Measurements from ENCODE around the gene GRXCR2. TPM values are rescaled to one million over a fixed set of nuclear protein-coding genes. Genes with fewer than 3 reads are reported as not detected.

The GRXCR2 gene
- total RNA-seq, 2 donors from 2014 or later, result not detected

DNA sequence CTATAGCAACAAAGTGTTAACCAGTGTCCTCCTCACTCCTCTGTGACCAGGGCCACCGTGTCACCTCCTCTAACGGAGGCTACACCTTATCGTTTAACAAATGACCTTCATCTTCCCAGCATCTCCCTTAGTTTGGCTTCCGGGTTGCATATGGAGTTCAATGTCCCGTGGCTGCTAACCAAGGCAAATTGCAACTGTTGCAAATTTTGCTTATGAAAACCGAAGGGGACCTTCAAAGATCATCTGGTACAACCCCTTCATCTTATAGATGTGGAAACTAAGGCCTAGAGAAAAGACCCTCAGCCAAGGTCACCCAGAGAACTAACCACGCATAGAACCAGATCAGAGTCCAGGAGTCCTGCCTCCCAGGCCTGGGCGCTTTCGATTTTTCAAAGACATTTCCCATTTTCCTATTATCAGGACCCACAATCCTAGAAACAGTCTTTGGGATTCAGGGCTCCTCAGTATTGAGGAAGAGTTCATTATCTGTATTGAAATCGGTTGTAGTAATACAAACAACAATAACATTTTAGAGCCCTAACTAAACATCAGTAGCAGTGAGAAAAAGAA is 39.1 kb downstream of the GRXCR2 start:
- Histone ChIP-seq H3K4me3 (peak overlapping the region; percentile 69), H3K27ac (no peak overlapping the region), H3K4me1 (peaks cover 3% of the 10 kb centered on the region), H3K9me3 (no peaks in the 10 kb centered on the region), H3K27me3 (no peaks in the 10 kb centered on the region), H3K36me3 (no peaks in the 10 kb centered on the region), H3K9ac (ENCODE audit: low read depth in 2 of 2, low read length in 2 of 2) (peak overlapping the region; percentile 4 to 98)
- DNase-seq, result peak; percentile 36
- TF ChIP-seq, protein P1, sequence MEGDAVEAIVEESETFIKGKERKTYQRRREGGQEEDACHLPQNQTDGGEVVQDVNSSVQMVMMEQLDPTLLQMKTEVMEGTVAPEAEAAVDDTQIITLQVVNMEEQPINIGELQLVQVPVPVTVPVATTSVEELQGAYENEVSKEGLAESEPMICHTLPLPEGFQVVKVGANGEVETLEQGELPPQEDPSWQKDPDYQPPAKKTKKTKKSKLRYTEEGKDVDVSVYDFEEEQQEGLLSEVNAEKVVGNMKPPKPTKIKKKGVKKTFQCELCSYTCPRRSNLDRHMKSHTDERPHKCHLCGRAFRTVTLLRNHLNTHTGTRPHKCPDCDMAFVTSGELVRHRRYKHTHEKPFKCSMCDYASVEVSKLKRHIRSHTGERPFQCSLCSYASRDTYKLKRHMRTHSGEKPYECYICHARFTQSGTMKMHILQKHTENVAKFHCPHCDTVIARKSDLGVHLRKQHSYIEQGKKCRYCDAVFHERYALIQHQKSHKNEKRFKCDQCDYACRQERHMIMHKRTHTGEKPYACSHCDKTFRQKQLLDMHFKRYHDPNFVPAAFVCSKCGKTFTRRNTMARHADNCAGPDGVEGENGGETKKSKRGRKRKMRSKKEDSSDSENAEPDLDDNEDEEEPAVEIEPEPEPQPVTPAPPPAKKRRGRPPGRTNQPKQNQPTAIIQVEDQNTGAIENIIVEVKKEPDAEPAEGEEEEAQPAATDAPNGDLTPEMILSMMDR (IDR thresholded peaks at IDR 0.05), result no peak
- intact Hi-C loops (cut with DNase I), result loop anchor here (10.0 kb wide), 1 partner anchor 211 kb away; no protein-coding TSS in a partner anchor

GRCh38 chr5:145830594-145830993 is 42.2 kb downstream of the GRXCR2 start:
- intact Hi-C loops (cut with DNase I), result loop anchor here (10.0 kb wide), 1 partner anchor 214 kb away; no protein-coding TSS in a partner anchor
- TF ChIP-seq, protein P1 (IDR thresholded peaks at IDR 0.05), result no peak
- Histone ChIP-seq H3K4me3 (no peak overlapping the region), H3K36me3 (no peaks in the 10 kb centered on the region), H3K9ac (ENCODE audit: low read depth in 2 of 2, low read length in 2 of 2) (peak overlapping the region in 1 of 2 donors; percentile 4), H3K4me1 (peaks cover 3% of the 10 kb centered on the region), H3K9me3 (no peaks in the 10 kb centered on the region), H3K27me3 (no peaks in the 10 kb centered on the region), H3K27ac (no peak overlapping the region)
- no peak for DNase-seq

GRCh38 chr5:145829708-145830361 is 43.0 kb downstream of the GRXCR2 start:
- Histone ChIP-seq H3K27me3 (no peaks in the 10 kb centered on the region), H3K9ac (ENCODE audit: low read depth in 2 of 2, low read length in 2 of 2) (no peak overlapping the region), H3K4me3 (no peak overlapping the region), H3K9me3 (no peaks in the 10 kb centered on the region), H3K4me1 (peaks cover 3% of the 10 kb centered on the region), H3K36me3 (no peaks in the 10 kb centered on the region), H3K27ac (no peak overlapping the region)
- intact Hi-C loops (cut with DNase I), result loop anchor here (10.0 kb wide), 3 partner anchors 55 to 215 kb away; no protein-coding TSS in a partner anchor
- TF ChIP-seq, protein P1 (IDR thresholded peaks at IDR 0.05), result no peak
- no peak for DNase-seq

DNA sequence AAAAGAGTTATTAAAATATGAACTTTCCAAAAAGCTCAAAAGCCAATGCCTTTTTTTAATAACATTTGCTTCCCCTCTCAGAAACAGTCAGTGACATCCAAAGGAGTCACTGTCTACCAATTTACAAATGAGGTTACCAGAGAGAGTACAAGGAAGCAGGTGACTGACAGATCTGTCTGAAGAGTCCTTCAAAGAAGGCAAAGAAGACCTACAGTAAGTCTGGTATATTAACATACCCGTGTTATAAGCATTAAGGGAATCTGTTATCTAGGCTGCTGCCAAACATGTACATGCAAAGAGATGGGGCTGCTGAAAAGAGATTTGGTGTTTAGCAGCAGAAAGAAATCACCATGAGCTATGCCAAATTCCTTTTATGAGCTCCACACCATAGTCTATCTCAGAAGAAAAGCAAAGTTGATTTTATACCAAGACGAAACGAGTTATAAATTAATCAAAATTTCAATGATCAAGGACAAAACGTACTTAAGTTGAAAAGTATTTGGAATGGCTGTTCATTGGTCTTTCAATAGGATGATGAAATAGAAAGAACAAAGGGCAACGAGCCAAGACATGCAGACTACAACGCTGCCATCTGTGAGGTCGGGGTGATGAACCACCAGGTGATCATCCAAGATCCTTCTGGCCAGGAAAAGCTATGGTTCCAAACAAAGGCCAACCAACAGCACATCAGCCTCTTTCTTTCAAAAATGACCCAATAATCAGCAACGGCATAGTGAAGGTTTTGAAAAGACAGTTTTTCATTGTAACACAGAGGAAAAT is 45.7 kb downstream of the GRXCR2 start:
- Histone ChIP-seq H3K9me3 (no peaks in the 10 kb centered on the region), H3K27ac (no peak overlapping the region), H3K9ac (ENCODE audit: low read depth in 2 of 2, low read length in 2 of 2) (no peak overlapping the region), H3K4me1 (peaks cover 3% of the 10 kb centered on the region), H3K36me3 (no peaks in the 10 kb centered on the region), H3K27me3 (no peaks in the 10 kb centered on the region), H3K4me3 (no peak overlapping the region)
- intact Hi-C loops (cut with DNase I), result loop anchor here (10.0 kb wide), 2 partner anchors 58 to 132 kb away; no protein-coding TSS in a partner anchor
- TF ChIP-seq, protein P1 (IDR thresholded peaks at IDR 0.05), result no peak
- no peak for DNase-seq

DNA sequence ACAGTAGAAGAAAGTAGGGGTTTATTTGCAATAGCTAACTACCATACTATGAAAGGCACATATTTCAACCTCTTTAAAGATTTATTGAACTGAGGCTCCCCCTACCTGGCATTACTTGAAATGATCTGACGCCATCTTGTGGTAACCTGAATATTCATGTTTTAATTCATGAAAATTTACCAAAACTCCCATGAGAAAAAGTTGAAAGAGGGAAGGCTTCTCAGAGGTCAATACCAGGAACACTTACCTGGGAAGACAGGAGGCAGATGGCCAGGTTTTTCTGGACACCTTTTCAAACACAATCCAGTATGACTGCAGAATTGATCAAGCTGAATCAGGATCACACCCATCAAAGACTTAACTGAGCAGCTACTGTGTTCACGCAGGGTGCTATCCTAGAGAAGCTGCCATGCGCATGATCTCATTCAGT is 47.0 kb downstream of the GRXCR2 start:
- no peak overlapping the region for H3K9ac ChIP-seq (ENCODE audit: low read depth in 2 of 2, low read length in 2 of 2)
- DNase-seq, result no peak
- H3K4me3 ChIP-seq, result no peak overlapping the region
- intact Hi-C loops (cut with DNase I), result loop anchor here (10.0 kb wide), 2 partner anchors 59 to 131 kb away; no protein-coding TSS in a partner anchor
- H3K27me3 ChIP-seq, result no peaks in the 10 kb centered on the region
- TF ChIP-seq, protein P1 (IDR thresholded peaks at IDR 0.05), result peak; percentile 47
- H3K27ac ChIP-seq, result no peak overlapping the region
- no peaks in the 10 kb centered on the region for H3K36me3 ChIP-seq
- peaks cover 3% of the 10 kb centered on the region for H3K4me1 ChIP-seq
- H3K9me3 ChIP-seq, result no peaks in the 10 kb centered on the region

Data from colonic mucosa (tissue), 4 donors.